Measurements from ENCODE around the gene TMEM201.
"Not testable (repeated sequence)": the region's sequence is repeated elsewhere in the genome, so short reads cannot be mapped to it uniquely, and the experiment has no call there.

The TMEM201 gene

GRCh38 chr1:9624081-9624480, 35.4 kb downstream of the TMEM201 start:
- DNase-seq: no peak

- DNase-seq: not testable (repeated sequence)
Observed at GRCh38 chr1:9625030-9625429, 36.3 kb downstream of the TMEM201 start.

- no peak for DNase-seq
Observed at GRCh38 chr1:9626201-9626608, 37.5 kb downstream of the TMEM201 start.

- no peak for DNase-seq
Observed at GRCh38 chr1:9628541-9629444, 40.1 kb downstream of the TMEM201 start.

- DNase-seq: no peak
Observed at GRCh38 chr1:9629445-9630201, 40.9 kb downstream of the TMEM201 start.

- no peak for DNase-seq
Observed at GRCh38 chr1:9630331-9631111, 41.8 kb downstream of the TMEM201 start.

- no peak for DNase-seq
Observed at GRCh38 chr1:9631613-9632012, 42.9 kb downstream of the TMEM201 start.

- DNase-seq: no peak
Observed at GRCh38 chr1:9633493-9633892, 44.8 kb downstream of the TMEM201 start.

GRCh38 chr1:9634582-9634981, 45.9 kb downstream of the TMEM201 start:
- DNase-seq: no peak

GRCh38 chr1:9639227-9639626, 50.5 kb downstream of the TMEM201 start:
- no peak for DNase-seq

GRCh38 chr1:9643351-9644256, 54.9 kb downstream of the TMEM201 start:
- DNase-seq: no peak

- no peak for DNase-seq
Observed at GRCh38 chr1:9646037-9646436, 57.3 kb downstream of the TMEM201 start.

GRCh38 chr1:9648171-9648570, 59.5 kb downstream of the TMEM201 start:
- no peak for DNase-seq

GRCh38 chr1:9649769-9650168, 61.1 kb downstream of the TMEM201 start:
- no peak for DNase-seq

GRCh38 chr1:9651220-9651564, 62.5 kb downstream of the TMEM201 start:
- no peak for DNase-seq

- DNase-seq: no peak
Observed at GRCh38 chr1:9651565-9652378, 63.1 kb downstream of the TMEM201 start, which contains the start of gene PIK3CD. PIK3CD (plus strand) TSS chr1:9651731; CDS start chr1:9710456, 58,725 bp downstream.

- no peak for DNase-seq
Observed at GRCh38 chr1:9652379-9653209, 63.9 kb downstream of the TMEM201 start.

- no peak for DNase-seq
Observed at GRCh38 chr1:9653210-9653490, 64.4 kb downstream of the TMEM201 start.

GRCh38 chr1:9653491-9654050, 64.9 kb downstream of the TMEM201 start:
- DNase-seq: no peak

All from NCI-H2107 (cell line).